ENCODE measurements around the gene BRSK2. TPM values are rescaled to one million over a fixed set of nuclear protein-coding genes. Genes with fewer than 3 reads are reported as not detected.

The BRSK2 gene
- total RNA-seq, 2 donors from 2014 or later: 67.5 to 113 TPM

DNA sequence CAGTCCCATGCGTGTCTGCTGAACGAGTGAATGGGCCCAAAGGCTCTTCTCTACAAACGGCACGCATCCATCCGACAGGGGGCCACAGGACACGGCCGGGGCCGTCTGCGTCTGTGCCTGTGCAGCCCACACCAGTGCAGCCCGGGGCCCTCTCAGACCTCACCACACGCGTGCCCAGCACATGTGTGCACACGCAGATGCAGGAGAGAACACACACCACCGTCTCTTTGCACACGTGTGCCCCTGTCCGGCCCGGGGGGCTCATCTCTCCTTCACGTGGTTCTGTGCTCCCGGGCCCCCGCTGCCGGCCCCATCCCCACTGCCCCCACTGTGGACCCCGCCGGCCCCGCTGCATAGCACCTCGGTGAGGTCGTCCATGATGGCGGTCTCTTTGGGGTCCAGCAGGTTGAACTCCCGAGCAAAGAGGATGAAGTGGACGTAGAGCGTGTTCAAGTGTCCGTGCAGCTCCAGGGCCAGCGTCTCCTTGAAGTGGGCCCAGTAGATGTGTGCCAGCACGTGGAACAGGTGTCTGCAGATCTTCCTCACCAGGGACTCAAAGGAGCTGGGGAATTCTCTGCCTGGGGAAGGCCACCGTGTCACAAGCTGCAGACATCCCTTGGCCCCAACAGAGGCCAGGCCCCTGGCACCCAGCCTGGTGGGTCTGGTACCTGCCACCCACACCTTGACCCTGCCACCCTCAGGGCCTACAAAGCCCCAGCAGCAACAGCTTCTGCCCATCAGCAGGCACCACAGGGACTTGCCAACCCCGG, 80.4 kb downstream of the BRSK2 start:
- WGBS, 2 donors: 91 to 96% methylated on average over 11 to 31 of the region's 35 CpGs
- Histone ChIP-seq H3K27ac (no peak overlapping the region), H3K4me1 (no peaks in the 10 kb centered on the region), H3K9me3 (no peaks in the 10 kb centered on the region), H3K36me3 (replicated peaks in 1 of 2; ENCODE audit: insufficient read depth in 1 of 2, low read depth in 2 of 2) (peaks cover 0 to 2% of the 10 kb centered on the region in 2 donors), H3K27me3 (no peaks in the 10 kb centered on the region), H3K4me3 (no peak overlapping the region)
- DNase-seq (peak in 1 of 4 donors; percentile 5), ATAC-seq (no peak)
- intact Hi-C loops (cut with DNase I): no loop called here
- TF ChIP-seq, protein P1, sequence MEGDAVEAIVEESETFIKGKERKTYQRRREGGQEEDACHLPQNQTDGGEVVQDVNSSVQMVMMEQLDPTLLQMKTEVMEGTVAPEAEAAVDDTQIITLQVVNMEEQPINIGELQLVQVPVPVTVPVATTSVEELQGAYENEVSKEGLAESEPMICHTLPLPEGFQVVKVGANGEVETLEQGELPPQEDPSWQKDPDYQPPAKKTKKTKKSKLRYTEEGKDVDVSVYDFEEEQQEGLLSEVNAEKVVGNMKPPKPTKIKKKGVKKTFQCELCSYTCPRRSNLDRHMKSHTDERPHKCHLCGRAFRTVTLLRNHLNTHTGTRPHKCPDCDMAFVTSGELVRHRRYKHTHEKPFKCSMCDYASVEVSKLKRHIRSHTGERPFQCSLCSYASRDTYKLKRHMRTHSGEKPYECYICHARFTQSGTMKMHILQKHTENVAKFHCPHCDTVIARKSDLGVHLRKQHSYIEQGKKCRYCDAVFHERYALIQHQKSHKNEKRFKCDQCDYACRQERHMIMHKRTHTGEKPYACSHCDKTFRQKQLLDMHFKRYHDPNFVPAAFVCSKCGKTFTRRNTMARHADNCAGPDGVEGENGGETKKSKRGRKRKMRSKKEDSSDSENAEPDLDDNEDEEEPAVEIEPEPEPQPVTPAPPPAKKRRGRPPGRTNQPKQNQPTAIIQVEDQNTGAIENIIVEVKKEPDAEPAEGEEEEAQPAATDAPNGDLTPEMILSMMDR (IDR thresholded peaks at IDR 0.05): no peak
- TF ChIP-seq POLR2A (IDR thresholded peaks at IDR 0.05): no peak

DNA sequence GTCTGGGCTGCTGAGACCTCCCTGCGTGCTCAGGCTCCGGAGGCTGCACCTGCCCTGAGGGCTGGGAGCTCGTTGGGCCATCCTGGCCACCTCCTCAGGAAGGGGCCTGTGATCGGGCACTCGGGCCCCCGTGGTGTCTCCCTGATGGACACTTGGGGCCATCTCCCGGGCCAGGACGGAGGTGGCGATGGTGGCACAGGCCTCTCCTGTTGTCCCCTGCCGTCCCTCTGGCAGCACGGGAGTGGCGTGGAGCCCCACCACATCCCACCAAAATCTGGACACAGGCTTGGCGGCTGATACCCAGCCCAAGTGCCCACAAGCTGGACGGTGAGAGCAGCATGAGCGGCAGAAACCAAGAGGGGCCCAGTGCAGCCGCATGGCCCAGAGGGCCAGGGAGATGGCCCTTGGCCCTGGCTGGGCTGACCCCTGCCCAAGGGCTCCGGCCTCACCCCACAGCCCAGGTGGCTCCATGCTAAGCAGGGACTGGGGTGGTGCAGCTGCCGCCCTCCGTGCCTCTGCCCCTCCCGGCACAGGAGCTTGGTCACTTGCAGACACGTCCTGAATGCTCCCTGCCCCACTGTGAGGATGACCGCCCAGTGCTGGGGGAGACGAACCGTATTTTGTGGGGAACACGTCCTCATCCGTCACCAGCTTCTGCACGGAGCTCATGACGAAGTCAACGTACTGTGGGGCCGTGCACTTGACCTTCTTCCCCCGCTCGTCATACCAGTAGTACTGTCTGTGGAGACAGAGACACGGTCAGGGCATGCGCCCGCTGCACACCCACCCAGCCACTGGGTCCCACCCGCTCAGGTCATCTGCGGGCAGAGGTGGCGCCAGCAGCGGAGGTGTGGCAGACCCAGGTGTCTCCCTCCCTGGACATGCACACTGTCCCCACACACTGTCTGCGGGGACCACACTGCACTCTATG, 81.2 kb downstream of the BRSK2 start:
- peak in 2 of 4 donors; percentile 4 to 10 for DNase-seq
- Histone ChIP-seq H3K4me1 (no peaks in the 10 kb centered on the region), H3K27ac (no peak overlapping the region), H3K4me3 (no peak overlapping the region), H3K9me3 (no peaks in the 10 kb centered on the region), H3K36me3 (replicated peaks in 1 of 2; ENCODE audit: insufficient read depth in 1 of 2, low read depth in 2 of 2) (peaks cover 0 to 2% of the 10 kb centered on the region in 2 donors), H3K27me3 (no peaks in the 10 kb centered on the region)
- no peak for ATAC-seq
- intact Hi-C loops (cut with DNase I): no loop called here
- TF ChIP-seq POLR2A (IDR thresholded peaks at IDR 0.05): no peak
- TF ChIP-seq, protein P1 (IDR thresholded peaks at IDR 0.05): no peak
- WGBS, 2 donors: 93 to 96% methylated on average over 24 to 32 of the region's 40 CpGs

DNA sequence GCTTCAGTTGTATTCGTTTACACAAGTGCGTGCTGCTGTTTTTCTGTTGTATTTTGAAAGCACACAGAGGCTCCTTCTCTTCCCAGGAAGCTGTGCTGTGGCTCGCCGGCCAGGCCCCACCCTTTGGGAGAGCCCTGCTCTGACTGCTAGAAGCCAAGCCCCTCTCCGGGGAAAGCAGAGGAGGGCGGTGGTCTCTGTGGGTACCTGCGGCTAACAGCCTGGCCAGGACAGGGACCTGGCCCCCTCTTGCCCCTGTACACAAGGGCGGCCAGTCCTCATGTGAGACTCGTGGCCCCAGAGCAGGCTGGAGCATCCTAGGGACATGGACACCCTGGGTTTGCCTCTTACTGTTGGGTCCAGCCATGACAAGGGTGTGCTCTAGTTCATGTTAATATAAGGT, 82.0 kb downstream of the BRSK2 start:
- TF ChIP-seq POLR2A (IDR thresholded peaks at IDR 0.05): no peak
- TF ChIP-seq, protein P1 (IDR thresholded peaks at IDR 0.05): no peak
- intact Hi-C loops (cut with DNase I): no loop called here
- Histone ChIP-seq H3K9me3 (no peaks in the 10 kb centered on the region), H3K36me3 (replicated peaks in 1 of 2; ENCODE audit: insufficient read depth in 1 of 2, low read depth in 2 of 2) (peaks cover 0 to 2% of the 10 kb centered on the region in 2 donors), H3K4me3 (no peak overlapping the region), H3K27ac (no peak overlapping the region), H3K4me1 (no peaks in the 10 kb centered on the region), H3K27me3 (no peaks in the 10 kb centered on the region)
- peak in 1 of 4 donors; percentile 3 for DNase-seq
- WGBS, 2 donors: 61 to 80% methylated on average over 4 to 7 of the region's 9 CpGs
- ATAC-seq: no peak

DNA sequence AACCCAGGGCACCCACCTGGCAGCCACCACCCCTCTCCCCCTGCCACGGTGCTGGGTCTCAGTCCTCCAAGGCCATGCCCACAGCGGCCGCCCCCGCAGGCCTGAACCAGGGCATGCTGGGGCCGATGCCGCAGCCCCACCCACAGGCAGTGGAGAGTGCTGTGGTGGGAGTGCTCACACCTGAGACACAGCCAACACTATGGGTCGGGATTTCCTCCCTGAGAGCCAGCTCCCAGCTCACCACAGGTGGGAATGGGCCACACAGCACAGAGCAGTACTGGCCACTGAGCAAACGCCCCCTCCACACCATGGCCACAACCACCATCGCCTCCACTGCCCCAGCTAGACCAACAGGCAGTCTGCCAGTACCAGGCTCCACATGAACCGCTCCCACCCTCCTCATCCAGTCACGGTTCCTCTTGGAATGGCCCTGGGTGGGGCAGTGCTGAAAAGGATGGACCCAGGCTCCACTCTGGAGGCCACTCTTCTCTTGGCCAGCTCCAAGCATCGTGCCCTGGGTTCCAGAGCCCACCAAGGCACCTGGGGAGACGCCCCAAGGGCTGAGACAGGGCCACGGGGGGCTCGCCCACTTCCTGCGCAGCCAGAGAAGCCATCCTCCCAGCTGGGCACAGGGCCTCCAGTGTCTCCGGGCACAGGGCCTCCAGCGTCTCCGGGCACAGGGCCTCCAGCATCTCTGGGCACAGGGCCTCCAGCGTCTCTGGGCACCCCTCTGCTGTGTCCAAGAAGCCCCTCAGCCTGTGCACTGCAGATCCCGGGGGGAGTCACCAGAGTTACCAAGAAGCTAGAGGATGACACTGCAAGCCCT, 82.7 kb downstream of the BRSK2 start:
- no peaks in the 10 kb centered on the region for H3K27me3 ChIP-seq
- peaks cover 0 to 2% of the 10 kb centered on the region in 2 donors for H3K36me3 ChIP-seq (replicated peaks in 1 of 2; ENCODE audit: insufficient read depth in 1 of 2, low read depth in 2 of 2)
- H3K9me3 ChIP-seq: no peaks in the 10 kb centered on the region
- no peak overlapping the region for H3K27ac ChIP-seq
- 91 to 92% methylated on average over 7 to 15 of the region's 21 CpGs for WGBS, 2 donors
- no peak for ATAC-seq
- intact Hi-C loops (cut with DNase I): no loop called here
- peak in 2 of 4 donors; percentile 5 to 6 for DNase-seq
- no peak overlapping the region for H3K4me3 ChIP-seq
- TF ChIP-seq POLR2A (IDR thresholded peaks at IDR 0.05): no peak
- TF ChIP-seq, protein P1 (IDR thresholded peaks at IDR 0.05): no peak
- H3K4me1 ChIP-seq: no peaks in the 10 kb centered on the region
